C4-2B (cell line): ENCODE measurements around the gene BICRA.

Experiments used
- H3K27ac ChIP-seq: fragments of 450-650 bp; 2 replicates; pipeline ENCODE4 v1.5.1; 2017
- ZFX ChIP-seq: fragments of 450-650 bp; IDR thresholded peaks from 2 replicates; pipeline ENCODE4 v1.6.1; 2017
- TF ChIP-seq, protein P1 (sequence below): fragments of 450-650 bp; conservative IDR thresholded peaks from 2 replicates; pipeline ENCODE4 v1.5.1; 2017; ENCODE audit warnings: mild to moderate bottlenecking

The BICRA gene

GRCh38 chr19:47651132-47651531, 42.2 kb downstream of the BICRA start:
- H3K27ac ChIP-seq = peak overlapping the region; percentile 97
- TF ChIP-seq ZFX = no peak
- TF ChIP-seq, protein P1, sequence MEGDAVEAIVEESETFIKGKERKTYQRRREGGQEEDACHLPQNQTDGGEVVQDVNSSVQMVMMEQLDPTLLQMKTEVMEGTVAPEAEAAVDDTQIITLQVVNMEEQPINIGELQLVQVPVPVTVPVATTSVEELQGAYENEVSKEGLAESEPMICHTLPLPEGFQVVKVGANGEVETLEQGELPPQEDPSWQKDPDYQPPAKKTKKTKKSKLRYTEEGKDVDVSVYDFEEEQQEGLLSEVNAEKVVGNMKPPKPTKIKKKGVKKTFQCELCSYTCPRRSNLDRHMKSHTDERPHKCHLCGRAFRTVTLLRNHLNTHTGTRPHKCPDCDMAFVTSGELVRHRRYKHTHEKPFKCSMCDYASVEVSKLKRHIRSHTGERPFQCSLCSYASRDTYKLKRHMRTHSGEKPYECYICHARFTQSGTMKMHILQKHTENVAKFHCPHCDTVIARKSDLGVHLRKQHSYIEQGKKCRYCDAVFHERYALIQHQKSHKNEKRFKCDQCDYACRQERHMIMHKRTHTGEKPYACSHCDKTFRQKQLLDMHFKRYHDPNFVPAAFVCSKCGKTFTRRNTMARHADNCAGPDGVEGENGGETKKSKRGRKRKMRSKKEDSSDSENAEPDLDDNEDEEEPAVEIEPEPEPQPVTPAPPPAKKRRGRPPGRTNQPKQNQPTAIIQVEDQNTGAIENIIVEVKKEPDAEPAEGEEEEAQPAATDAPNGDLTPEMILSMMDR = no peak

- peak overlapping the region; percentile 97; the same call in 1 of the 2 replicates for H3K27ac ChIP-seq
- TF ChIP-seq ZFX = no peak
- TF ChIP-seq, protein P1 = no peak
Observed at GRCh38 chr19:47651691-47652090, 42.8 kb downstream of the BICRA start.

DNA sequence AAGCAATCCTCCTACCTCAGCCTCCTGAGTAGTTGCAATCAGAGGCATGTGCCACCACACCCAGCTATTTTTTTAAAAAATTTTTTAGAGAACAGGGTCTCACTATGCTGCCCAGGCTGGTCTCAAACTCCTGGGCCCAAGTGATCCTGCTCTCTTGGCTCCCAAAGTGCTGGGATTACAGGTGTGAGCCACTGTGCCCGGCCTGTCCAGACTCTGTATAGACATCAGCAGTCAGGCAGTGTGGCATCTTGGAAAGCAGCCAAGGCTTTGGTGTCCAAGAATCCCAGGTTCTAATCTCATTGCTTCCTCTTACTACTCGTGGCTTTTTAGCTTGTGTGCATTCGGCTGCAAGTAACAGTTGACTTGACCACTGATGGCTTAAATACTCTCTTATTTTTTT, 43.4 kb downstream of the BICRA start:
- TF ChIP-seq, protein P1 = no peak
- H3K27ac ChIP-seq = peak overlapping the region; percentile 97; the same call in 1 of the 2 replicates

- H3K27ac ChIP-seq = no peak overlapping the region
- TF ChIP-seq, protein P1 = no peak
- TF ChIP-seq ZFX = no peak
Observed at GRCh38 chr19:47653856-47654255, 44.9 kb downstream of the BICRA start.

GRCh38 chr19:47657719-47658118, 48.8 kb downstream of the BICRA start:
- TF ChIP-seq, protein P1 = no peak
- TF ChIP-seq ZFX = no peak
- H3K27ac ChIP-seq = no peak overlapping the region

DNA sequence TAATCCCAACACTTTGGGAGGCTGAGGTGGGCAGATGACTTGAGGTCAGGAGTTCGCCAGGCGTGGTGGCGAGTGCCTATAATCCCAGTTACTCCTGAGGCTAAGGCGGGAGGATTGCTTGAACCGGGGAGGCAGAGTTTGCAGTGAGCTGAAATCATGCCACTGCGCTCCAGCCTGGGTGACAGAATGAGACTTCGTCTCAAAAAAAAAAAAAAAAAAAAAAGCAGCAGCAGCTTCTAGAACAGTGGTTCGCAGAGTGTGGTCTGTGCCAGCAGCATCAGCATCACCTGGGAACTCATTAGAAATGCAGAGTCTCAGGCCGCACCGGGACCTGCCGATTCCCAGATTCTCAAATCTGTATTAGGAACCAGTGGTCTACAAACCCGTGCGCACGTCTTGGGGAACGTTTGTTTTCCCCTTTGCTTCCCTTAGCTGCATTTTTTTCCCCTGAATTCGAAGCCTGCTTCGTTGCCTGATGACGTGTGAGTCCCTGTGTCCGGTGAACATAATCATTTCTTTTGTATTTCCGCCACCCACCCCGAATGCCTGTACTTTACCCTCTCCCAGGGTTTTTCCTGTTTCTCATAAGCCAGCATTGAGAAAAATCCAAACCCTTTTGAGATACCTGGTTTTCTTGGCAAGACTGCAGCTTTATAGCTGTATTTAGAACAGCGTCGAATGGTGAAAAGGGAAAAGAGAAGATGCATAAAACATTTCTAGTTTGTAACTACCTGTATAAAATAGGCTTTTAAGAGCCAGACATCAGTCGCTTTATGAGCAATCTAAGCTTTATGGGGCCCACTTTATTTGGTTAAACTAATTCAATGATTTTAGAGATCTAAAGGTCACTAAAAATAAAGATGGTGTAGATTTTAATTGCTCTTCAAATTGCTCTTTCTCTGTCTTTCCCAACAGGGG, 49.8 kb downstream of the BICRA start:
- H3K27ac ChIP-seq = no peak overlapping the region

GRCh38 chr19:47660435-47660832, 51.5 kb downstream of the BICRA start:
- H3K27ac ChIP-seq = no peak overlapping the region
- no peak for TF ChIP-seq ZFX

More for the DNA sequence above, 49.8 kb downstream of the BICRA start:
- no peak for TF ChIP-seq ZFX
- TF ChIP-seq, protein P1 = no peak
